Right forelimb (tissue), 1 donor: ENCODE data around the gene CRYZ.

Source experiments
- DNase-seq: peaks from one replicate; pipeline ENCODE4 v3.0.0-alpha.2; 2018

CRYZ gene

GRCh38 chr1:74729741-74730478 lies 2.9 kb downstream of the CRYZ start:
- no peak for DNase-seq

- DNase-seq = no peak
These were observed 4.1 kb downstream of the CRYZ start for GRCh38 chr1:74728736-74729135.

- no peak for DNase-seq
These were observed 6.8 kb downstream of the CRYZ start for GRCh38 chr1:74726063-74726462.

GRCh38 chr1:74717626-74718025 lies 15.2 kb downstream of the CRYZ start:
- no peak for DNase-seq

- DNase-seq = no peak
These were observed 16.0 kb downstream of the CRYZ start for GRCh38 chr1:74716822-74717221.

GRCh38 chr1:74715806-74716205 lies 17.0 kb downstream of the CRYZ start:
- no peak for DNase-seq

- DNase-seq = no peak
These were observed 17.7 kb downstream of the CRYZ start for GRCh38 chr1:74715236-74715502.

- no peak for DNase-seq
These were observed 18.2 kb downstream of the CRYZ start for GRCh38 chr1:74714429-74715235.

GRCh38 chr1:74713849-74714248 lies 19.0 kb downstream of the CRYZ start:
- DNase-seq = no peak

GRCh38 chr1:74712881-74713280 lies 20.0 kb downstream of the CRYZ start:
- DNase-seq = no peak

GRCh38 chr1:74703386-74704182 lies 29.3 kb downstream of the CRYZ start:
- DNase-seq = no peak

- no peak for DNase-seq
These were observed 33.5 kb downstream of the CRYZ start for GRCh38 chr1:74699331-74699730.

- DNase-seq = no peak
These were observed 35.0 kb downstream of the CRYZ start for GRCh38 chr1:74697832-74698231.

- DNase-seq = no peak
These were observed 39.4 kb downstream of the CRYZ start for GRCh38 chr1:74693473-74693872.

- DNase-seq = no peak
These were observed 41.9 kb downstream of the CRYZ start for GRCh38 chr1:74690909-74691308.

- DNase-seq = no peak
These were observed 42.5 kb downstream of the CRYZ start for GRCh38 chr1:74690364-74690696.

GRCh38 chr1:74689621-74690363 lies 43.1 kb downstream of the CRYZ start:
- peak; percentile 51 for DNase-seq

GRCh38 chr1:74686928-74687327 lies 45.9 kb downstream of the CRYZ start:
- DNase-seq = no peak

- DNase-seq = no peak
These were observed 48.5 kb downstream of the CRYZ start for GRCh38 chr1:74684301-74684700.

GRCh38 chr1:74683656-74684055 lies 49.2 kb downstream of the CRYZ start:
- DNase-seq = no peak

GRCh38 chr1:74681851-74682250 lies 51.0 kb downstream of the CRYZ start:
- DNase-seq = no peak

- DNase-seq = no peak
These were observed 51.4 kb downstream of the CRYZ start for GRCh38 chr1:74681449-74681848.

- no peak for DNase-seq
These were observed 51.8 kb downstream of the CRYZ start for GRCh38 chr1:74681001-74681400.
